ENCODE results near the gene ATP1A4. TPM values are rescaled to one million over a fixed set of nuclear protein-coding genes. Genes with fewer than 3 reads are reported as not detected.

The ATP1A4 gene
- total and polyA plus RNA-seq, 2 of the 8 experiments (the other 6 are each of a cell fraction or from before 2014, with no cell fraction given) = 0.48 to 0.61 TPM

DNA sequence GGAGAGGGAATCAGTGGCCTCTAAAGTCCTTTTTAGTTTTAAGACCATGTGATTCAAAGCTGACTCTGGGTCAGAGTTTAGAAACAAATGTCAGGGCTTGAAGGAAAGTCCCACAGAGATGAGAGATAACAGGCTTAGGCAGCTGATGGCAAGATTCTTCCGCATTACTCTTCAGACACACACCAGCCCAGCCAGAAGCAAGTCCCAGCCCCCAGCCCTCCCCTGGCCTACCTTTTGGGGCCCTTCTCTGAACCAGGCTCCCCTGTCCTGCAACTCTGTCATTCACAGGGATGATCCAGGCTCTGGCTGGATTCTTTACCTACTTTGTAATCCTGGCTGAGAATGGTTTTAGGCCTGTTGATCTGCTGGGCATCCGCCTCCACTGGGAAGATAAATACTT is 25.8 kb downstream of the ATP1A4 start (continued):
- TF ChIP-seq CBX8 (IDR thresholded peaks at IDR 0.05; ENCODE audit: borderline replicate concordance, low read depth, low read length) (no peak), SUZ12 (IDR thresholded peaks at IDR 0.05; ENCODE audit: low read length) (no peak), SIX5 (IDR thresholded peaks at IDR 0.05; ENCODE audit: low read depth, low read length) (no peak), EP300 (IDR thresholded peaks at IDR 0.05; ENCODE audit: borderline replicate concordance in 1 of 2, low read depth in 2 of 2, low read length in 2 of 2) (no peak)
